T-helper 17 cell (primary cell): ENCODE measurements around the gene FUT2. TPM values are rescaled to one million over a fixed set of nuclear protein-coding genes. Genes with fewer than 3 reads are reported as not detected.

Experiments used
- ATAC-seq: fragments of 150-1000 bp; cut with Tn5 transposase; 2 replicates; pipeline ENCODE4 v1.10.0; 2021; ENCODE audit warnings: mild to moderate bottlenecking, moderate library complexity
- DNase-seq, 3 donors: peaks; one replicate each; pipeline versions ENCODE4 v3.0.0 to v3.0.0-alpha.2; 2020 to 2021
- H3K9me3 ChIP-seq: one replicate; pipeline ENCODE4 v1.7.0; 2013; ENCODE audit warnings: low read length, mild to moderate bottlenecking; ENCODE audit not compliant: control insufficient read depth, poor library complexity, severe bottlenecking
- H3K27ac Mint-ChIP-seq: one replicate; pipeline ENCODE4 v1.8.0; 2022; ENCODE audit warnings: mild to moderate bottlenecking, moderate library complexity, mixed read lengths
- H3K27me3 Mint-ChIP-seq: one replicate; pipeline ENCODE4 v1.8.0; 2022; ENCODE audit warnings: mixed read lengths
- H3K36me3 Mint-ChIP-seq: one replicate; pipeline ENCODE4 v1.8.0; 2022; ENCODE audit warnings: low read depth, mixed read lengths
- H3K4me1 Mint-ChIP-seq: one replicate; pipeline ENCODE4 v1.8.0; 2022; ENCODE audit warnings: mild to moderate bottlenecking, mixed read lengths
- H3K4me3 Mint-ChIP-seq: one replicate; pipeline ENCODE4 v1.8.0; 2022; ENCODE audit warnings: mild to moderate bottlenecking, moderate library complexity, mixed read lengths
- total RNA-seq, 4 donors: library from RNA in 2 of 4; stranded (reverse) in 2 of 4; gene quantifications; one replicate each; pipeline ENCODE4 v1.2.3 and lab custom pipeline; 2022 to 2026

The FUT2 gene
- total RNA-seq, 2 donors from 2014 or later: not detected

DNA sequence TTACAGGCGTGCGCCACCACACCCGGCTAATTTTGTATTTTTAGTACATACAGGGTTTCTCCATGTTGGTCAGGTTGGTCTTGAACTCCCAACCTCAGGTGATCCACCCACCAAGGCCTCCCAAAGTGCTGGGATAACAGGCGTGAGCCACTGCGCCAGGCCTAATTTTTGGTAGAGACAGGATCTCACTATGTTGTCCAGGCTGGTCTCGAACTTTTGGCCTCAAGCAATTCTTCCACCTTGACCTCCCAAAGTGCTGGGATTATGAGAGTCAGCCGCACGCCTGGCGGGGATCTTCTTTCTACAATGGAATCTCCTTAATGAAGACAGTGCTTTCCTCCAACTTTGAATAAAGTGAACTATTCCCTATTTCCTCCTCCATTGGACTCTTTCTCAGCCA is 38.9 kb downstream of the FUT2 start:
- no peaks in the 10 kb centered on the region for H3K9me3 ChIP-seq
- no peak overlapping the region for H3K4me3 Mint-ChIP-seq
- peaks cover 4% of the 10 kb centered on the region for H3K4me1 Mint-ChIP-seq
- DNase-seq (no peak), ATAC-seq (no peak)
- peaks cover 8% of the 10 kb centered on the region for H3K27me3 Mint-ChIP-seq
- no peak overlapping the region for H3K27ac Mint-ChIP-seq
- no peaks in the 10 kb centered on the region for H3K36me3 Mint-ChIP-seq

GRCh38 chr19:48735031-48735615 is 39.4 kb downstream of the FUT2 start:
- no peaks in the 10 kb centered on the region for H3K9me3 ChIP-seq
- H3K36me3 Mint-ChIP-seq: no peaks in the 10 kb centered on the region
- H3K27ac Mint-ChIP-seq: no peak overlapping the region
- peaks cover 8% of the 10 kb centered on the region for H3K4me1 Mint-ChIP-seq
- no peak for ATAC-seq
- DNase-seq: no peak
- H3K4me3 Mint-ChIP-seq: no peak overlapping the region
- peaks cover 8% of the 10 kb centered on the region for H3K27me3 Mint-ChIP-seq

- peaks cover 13% of the 10 kb centered on the region for H3K4me1 Mint-ChIP-seq
- DNase-seq: no peak
- ATAC-seq: no peak
- no peaks in the 10 kb centered on the region for H3K9me3 ChIP-seq
- H3K27me3 Mint-ChIP-seq: peaks cover 6% of the 10 kb centered on the region
- H3K36me3 Mint-ChIP-seq: no peaks in the 10 kb centered on the region
- H3K27ac Mint-ChIP-seq: no peak overlapping the region
- peak overlapping the region; percentile 5 for H3K4me3 Mint-ChIP-seq
Observed at GRCh38 chr19:48737360-48737998, 41.7 kb downstream of the FUT2 start.

DNA sequence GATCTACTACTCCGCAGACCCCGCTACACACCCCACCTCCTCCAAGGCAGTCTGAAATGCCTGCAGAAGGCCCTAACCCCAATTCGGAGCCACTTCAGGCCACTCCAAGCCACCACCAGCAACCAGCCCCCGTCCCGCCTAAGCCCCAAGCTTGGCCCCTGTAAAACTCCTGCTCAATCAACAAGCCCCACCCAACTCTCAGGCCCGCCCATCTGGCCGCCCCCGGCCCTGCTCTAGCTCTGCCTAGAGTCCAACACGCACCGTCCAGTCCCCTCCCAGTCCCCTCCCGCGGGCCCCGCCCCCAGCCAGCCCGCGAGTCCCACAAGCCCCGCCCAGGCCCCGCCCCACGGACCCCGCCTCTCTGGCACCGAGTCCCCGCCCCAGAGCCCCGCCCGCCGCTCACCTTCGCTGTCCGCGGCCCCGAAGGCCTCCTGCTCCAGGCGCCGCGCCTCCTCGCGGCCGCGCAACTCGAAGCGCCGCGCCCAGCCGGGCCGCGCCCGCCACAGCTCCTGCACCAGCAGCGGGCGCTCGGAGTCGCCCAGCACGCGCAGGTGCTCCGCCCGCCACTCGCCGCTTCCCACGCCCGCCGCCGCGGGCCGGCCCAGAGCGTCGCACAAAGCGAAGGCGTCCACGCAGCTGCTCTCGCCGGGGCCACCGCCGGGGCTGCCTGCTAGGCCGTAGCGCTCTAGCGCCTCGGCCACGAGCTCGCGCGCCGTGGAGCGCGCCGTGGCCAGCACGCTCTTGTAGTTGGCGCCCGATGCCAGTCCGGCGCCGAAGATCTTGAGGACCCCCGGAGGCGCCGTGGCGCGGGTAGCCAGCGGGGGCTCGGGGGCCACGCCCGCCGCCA is 43.0 kb downstream of the FUT2 start:
- peak; percentile 86 to 97 (median 92) for DNase-seq
- H3K27ac Mint-ChIP-seq: no peak overlapping the region
- ATAC-seq: peak; percentile 94
- H3K27me3 Mint-ChIP-seq: no peaks in the 10 kb centered on the region
- peaks cover 13% of the 10 kb centered on the region for H3K4me1 Mint-ChIP-seq
- no peaks in the 10 kb centered on the region for H3K36me3 Mint-ChIP-seq
- H3K4me3 Mint-ChIP-seq: peak overlapping the region; percentile 60
- no peaks in the 10 kb centered on the region for H3K9me3 ChIP-seq

GRCh38 chr19:48739404-48740163 is 43.8 kb downstream of the FUT2 start:
- ATAC-seq: no peak

GRCh38 chr19:48740164-48740972 is 44.6 kb downstream of the FUT2 start, which contains the start of gene RASIP1:
TSS of gene RASIP1 (minus strand) at chr19:48740610. CDS start at chr19:48740282, 328 bp downstream.
- peaks cover 13% of the 10 kb centered on the region for H3K4me1 Mint-ChIP-seq
- H3K27ac Mint-ChIP-seq: no peak within 1 kb of the TSS
- DNase-seq (no peak), ATAC-seq (no peak)
- H3K9me3 ChIP-seq: no peaks in the 10 kb centered on the region
- H3K36me3 Mint-ChIP-seq: no peaks in the 10 kb centered on the region
- H3K4me3 Mint-ChIP-seq: peak within 1 kb of the TSS; percentile 65
- no peaks in the 10 kb centered on the region for H3K27me3 Mint-ChIP-seq

More at GRCh38 chr19:48739404-48740163, 43.8 kb downstream of the FUT2 start:
- H3K36me3 Mint-ChIP-seq: no peaks in the 10 kb centered on the region
- no peak overlapping the region for H3K27ac Mint-ChIP-seq
- peaks cover 13% of the 10 kb centered on the region for H3K4me1 Mint-ChIP-seq
- H3K4me3 Mint-ChIP-seq: peak overlapping the region; percentile 65
- no peaks in the 10 kb centered on the region for H3K27me3 Mint-ChIP-seq
- DNase-seq: no peak
- H3K9me3 ChIP-seq: no peaks in the 10 kb centered on the region

DNA sequence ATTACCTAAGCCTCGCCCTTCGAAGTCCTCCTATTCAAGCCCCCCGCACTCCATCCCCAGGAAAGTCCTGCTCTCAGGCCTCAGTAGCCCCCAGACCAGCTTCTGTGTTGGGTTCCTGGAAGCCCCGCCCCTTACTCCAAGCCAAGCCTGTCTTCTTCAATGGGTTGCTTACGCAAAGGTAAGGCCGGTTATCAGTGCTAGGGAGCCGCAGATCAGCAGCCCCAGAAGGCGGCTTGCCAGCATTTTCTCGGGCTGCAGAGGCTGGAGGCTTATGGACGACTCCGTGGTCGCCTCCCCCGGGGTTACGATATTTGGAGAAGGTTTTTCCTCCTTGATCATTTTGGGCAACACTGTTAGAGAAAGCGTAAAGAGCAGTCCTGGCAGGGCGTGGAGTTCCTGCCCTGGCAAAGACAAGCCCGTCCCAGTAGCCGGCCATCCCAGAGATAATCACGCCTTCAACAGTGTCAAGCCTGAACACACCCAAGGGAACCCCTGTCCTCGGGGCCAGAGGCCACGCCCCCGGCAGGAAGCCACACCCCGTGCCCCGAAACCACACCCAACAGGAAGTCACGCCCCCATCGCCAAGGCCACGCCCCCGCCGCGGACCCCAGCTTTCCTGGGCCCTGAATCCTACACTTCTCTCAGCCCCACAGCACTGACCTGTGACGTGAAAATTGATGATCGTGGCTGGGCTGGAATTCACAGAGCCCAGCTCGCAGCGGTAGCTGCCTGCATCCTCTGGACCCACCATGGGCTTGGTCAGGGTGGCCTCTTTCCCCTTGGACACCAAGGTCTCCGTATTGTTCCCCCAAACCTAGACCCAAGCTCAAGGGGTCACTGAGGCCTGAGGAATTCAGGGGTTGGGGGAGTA is 45.6 kb downstream of the FUT2 start:
- H3K27me3 Mint-ChIP-seq: no peaks in the 10 kb centered on the region
- peak overlapping the region; percentile 41 for H3K4me3 Mint-ChIP-seq
- DNase-seq: no peak
- no peak overlapping the region for H3K27ac Mint-ChIP-seq
- H3K4me1 Mint-ChIP-seq: peaks cover 17% of the 10 kb centered on the region
- no peak for ATAC-seq
- H3K36me3 Mint-ChIP-seq: no peaks in the 10 kb centered on the region
- no peaks in the 10 kb centered on the region for H3K9me3 ChIP-seq

DNA sequence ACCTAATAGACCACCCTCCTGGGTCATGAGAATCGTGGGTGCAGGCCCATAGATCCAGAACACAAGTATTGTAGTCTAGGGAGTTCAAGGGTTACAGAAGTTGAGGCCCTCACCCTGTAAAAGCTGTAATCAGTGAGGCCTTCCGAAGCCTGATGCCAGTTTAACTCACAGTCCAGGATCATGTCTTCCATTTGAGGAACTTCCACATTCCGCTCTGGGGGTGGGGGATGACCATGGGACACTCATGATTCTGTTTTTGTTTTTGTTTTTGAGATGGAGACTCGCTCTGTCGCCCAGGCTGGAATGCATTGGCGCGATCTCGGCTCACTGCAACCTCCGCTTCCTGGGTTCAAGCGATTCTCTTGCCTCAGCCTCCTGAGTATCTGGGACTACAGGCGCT is 46.3 kb downstream of the FUT2 start:
- H3K27ac Mint-ChIP-seq: no peak overlapping the region
- DNase-seq (no peak), ATAC-seq (no peak)
- H3K4me3 Mint-ChIP-seq: no peak overlapping the region
- H3K36me3 Mint-ChIP-seq: no peaks in the 10 kb centered on the region
- H3K27me3 Mint-ChIP-seq: no peaks in the 10 kb centered on the region
- peaks cover 17% of the 10 kb centered on the region for H3K4me1 Mint-ChIP-seq
- no peaks in the 10 kb centered on the region for H3K9me3 ChIP-seq

DNA sequence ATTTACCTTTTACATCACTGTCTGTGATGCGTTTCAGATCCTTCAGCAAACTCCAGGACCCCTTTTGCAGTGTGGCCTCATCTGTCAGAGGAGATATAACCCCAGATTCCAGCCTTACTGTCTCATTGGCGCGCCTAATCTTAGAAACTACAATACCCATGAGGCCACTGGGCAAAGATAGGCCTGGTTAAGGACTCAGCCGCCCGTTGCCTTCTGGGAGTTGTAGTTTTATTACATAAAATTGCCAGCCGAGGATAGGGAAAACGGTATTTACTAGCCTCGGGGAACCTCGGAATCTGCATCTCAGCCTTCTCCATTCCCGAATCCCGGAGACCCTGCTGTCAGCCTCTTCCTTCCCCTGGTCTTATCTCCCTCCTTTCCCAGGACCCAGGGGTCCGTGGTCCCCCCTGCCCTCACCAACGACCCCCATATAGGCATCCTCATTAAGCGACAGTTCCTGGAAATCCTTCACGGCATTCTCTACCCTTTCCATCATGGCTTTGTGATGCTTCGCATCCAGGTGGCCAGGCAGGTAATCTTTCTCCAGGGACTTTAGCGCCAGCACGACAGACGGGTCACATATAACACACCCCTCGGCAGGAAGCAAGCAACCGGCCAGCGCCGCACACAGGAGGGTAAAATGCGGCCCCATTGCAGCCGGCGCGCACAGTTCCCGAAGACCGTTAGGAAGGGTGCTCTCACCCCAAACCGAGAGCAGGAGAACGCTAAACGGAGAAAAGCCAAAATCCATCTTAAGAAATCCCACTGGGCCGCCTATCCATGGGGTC is 49.6 kb downstream of the FUT2 start:
- H3K27ac Mint-ChIP-seq: no peak overlapping the region
- DNase-seq: peak in 1 of 3 donors; percentile 43
- no peaks in the 10 kb centered on the region for H3K36me3 Mint-ChIP-seq
- H3K4me3 Mint-ChIP-seq: no peak overlapping the region
- no peaks in the 10 kb centered on the region for H3K9me3 ChIP-seq
- H3K4me1 Mint-ChIP-seq: peaks cover 9% of the 10 kb centered on the region
- ATAC-seq: peak; percentile 84
- H3K27me3 Mint-ChIP-seq: no peaks in the 10 kb centered on the region

GRCh38 chr19:48746110-48746509 is 50.3 kb downstream of the FUT2 start:
- DNase-seq (no peak), ATAC-seq (no peak)
- H3K9me3 ChIP-seq: no peaks in the 10 kb centered on the region
- Mint-ChIP-seq H3K4me3 (no peak overlapping the region), H3K27ac (no peak overlapping the region), H3K4me1 (peaks cover 6% of the 10 kb centered on the region), H3K27me3 (no peaks in the 10 kb centered on the region), H3K36me3 (no peaks in the 10 kb centered on the region)
